GM23338 (cell line): ENCODE measurements around the gene VAMP3. TPM values are rescaled to one million over a fixed set of nuclear protein-coding genes. Genes with fewer than 3 reads are reported as not detected.

Source experiments
- ATAC-seq: fragments of 200-7000 bp; cut with Tn5 transposase; 3 replicates; pipeline ENCODE4 v1.9.1; 2020
- DNase-seq: peaks from one replicate; pipeline ENCODE4 v3.0.0-alpha.2; 2015; ENCODE audit warnings: low spot score
- H2AFZ ChIP-seq: fragments of 200-600 bp; sonication (generic); 2 replicates; pipeline ENCODE4 v1.8.0; 2016; ENCODE audit warnings: antibody characterized with exemption, mild to moderate bottlenecking, moderate library complexity
- H3F3A ChIP-seq: fragments of 200-600 bp; sonication (generic); replicated peaks from 2 replicates; pipeline ENCODE4 v1.8.0; 2017; ENCODE audit warnings: antibody characterized with exemption, mixed run types, low read depth
- H3K27ac ChIP-seq: fragments of 200-600 bp; sonication (generic); 2 replicates; pipeline ENCODE4 v1.6.1; 2016; ENCODE audit warnings: low read depth
- H3K27me3 ChIP-seq: fragments of 200-600 bp; sonication (generic); 2 replicates; pipeline ENCODE4 v1.8.0; 2016; ENCODE audit warnings: mild to moderate bottlenecking, mixed run types, moderate library complexity; ENCODE audit not compliant: insufficient read depth
- H3K36me3 ChIP-seq: fragments of 200-600 bp; sonication (generic); 2 replicates; pipeline ENCODE4 v1.8.0; 2016; ENCODE audit warnings: mild to moderate bottlenecking; ENCODE audit not compliant: insufficient read depth
- H3K4me1 ChIP-seq: fragments of 200-600 bp; sonication (generic); 2 replicates; pipeline ENCODE4 v1.8.0; 2016; ENCODE audit warnings: mild to moderate bottlenecking, moderate library complexity; ENCODE audit not compliant: insufficient read depth
- H3K4me2 ChIP-seq: fragments of 200-600 bp; sonication (generic); 2 replicates; pipeline ENCODE4 v1.7.1; 2017; ENCODE audit warnings: mixed run types
- H3K4me3 ChIP-seq: fragments of 200-600 bp; sonication (generic); 2 replicates; pipeline ENCODE4 v1.6.1; 2016; ENCODE audit warnings: mixed run types
- H3K79me2 ChIP-seq: fragments of 200-600 bp; sonication (generic); replicated peaks from 2 replicates; pipeline ENCODE4 v1.8.0; 2017; ENCODE audit warnings: mild to moderate bottlenecking; ENCODE audit not compliant: insufficient read depth
- H3K9me2 ChIP-seq: fragments of 200-600 bp; sonication (generic); 2 replicates; pipeline ENCODE4 v1.8.0; 2017; ENCODE audit not compliant: insufficient read depth
- H4K20me1 ChIP-seq: fragments of 200-600 bp; sonication (generic); replicated peaks from 2 replicates; pipeline ENCODE4 v1.8.0; 2017; ENCODE audit warnings: mild to moderate bottlenecking; ENCODE audit not compliant: insufficient read depth
- H3K27ac Mint-ChIP-seq: 2 replicates; pipeline ENCODE4 v1.8.0; 2020; ENCODE audit warnings: inconsistent platforms, mild to moderate bottlenecking, moderate library complexity, mixed read lengths
- H3K27me3 Mint-ChIP-seq: 3 replicates; pipeline ENCODE4 v1.8.0; 2022; ENCODE audit warnings: low read depth, mild to moderate bottlenecking, moderate library complexity, mixed read lengths, inconsistent platforms; ENCODE audit not compliant: insufficient read depth, poor library complexity
- H3K36me3 Mint-ChIP-seq: 3 replicates; pipeline ENCODE4 v1.8.0; 2021; ENCODE audit warnings: low read depth, mild to moderate bottlenecking, inconsistent platforms, moderate library complexity, mixed read lengths
- H3K4me1 Mint-ChIP-seq: 3 replicates; pipeline ENCODE4 v1.8.0; 2020; ENCODE audit warnings: mild to moderate bottlenecking, inconsistent platforms, mixed read lengths
- H3K4me3 Mint-ChIP-seq: 3 replicates; pipeline ENCODE4 v1.8.0; 2021; ENCODE audit warnings: moderate library complexity, mild to moderate bottlenecking, inconsistent platforms, mixed read lengths
- H3K9me3 Mint-ChIP-seq: 3 replicates; pipeline ENCODE4 v1.8.0; 2020; ENCODE audit warnings: moderate library complexity, mild to moderate bottlenecking, inconsistent platforms, mixed read lengths
- CREB1 ChIP-seq: fragments of 250-450 bp; sonication (Bioruptor Pico); IDR thresholded peaks from 2 replicates; pipeline ENCODE4 v1.5.0; 2020; ENCODE audit warnings: low read depth, mild to moderate bottlenecking, moderate library complexity
- EZH2 ChIP-seq: fragments of 200-600 bp; sonication (generic); IDR thresholded peaks from one replicate; pipeline ENCODE4 v1.8.0; 2017; ENCODE audit warnings: antibody characterized with exemption, mild to moderate bottlenecking, low read depth; ENCODE audit not compliant: unreplicated experiment
- EZH2phosphoT487 ChIP-seq: fragments of 200-600 bp; sonication (generic); IDR thresholded peaks from one replicate; pipeline ENCODE4 v1.8.1; 2018; ENCODE audit warnings: antibody characterized with exemption; ENCODE audit not compliant: unreplicated experiment
- JUNB ChIP-seq: IDR thresholded peaks from one replicate; pipeline ENCODE4 v1.6.1; 2016; ENCODE audit warnings: antibody characterized with exemption; ENCODE audit not compliant: unreplicated experiment
- NANOG ChIP-seq: IDR thresholded peaks from 2 replicates; pipeline ENCODE4 v1.6.1; 2016; ENCODE audit warnings: antibody characterized with exemption, borderline replicate concordance
- POLR2AphosphoS5 ChIP-seq: IDR thresholded peaks from 2 replicates; pipeline ENCODE4 v1.6.1; 2016; ENCODE audit warnings: antibody characterized with exemption, low read depth
- STAT1 ChIP-seq: IDR thresholded peaks from one replicate; pipeline ENCODE4 v1.6.1; 2016; ENCODE audit warnings: antibody characterized with exemption; ENCODE audit not compliant: unreplicated experiment
- ZNF114 ChIP-seq: fragments of 250-450 bp; sonication (Bioruptor Pico); IDR thresholded peaks from 2 replicates; pipeline ENCODE4 v1.5.0; 2020; ENCODE audit warnings: mild to moderate bottlenecking, moderate library complexity
- ZNF331 ChIP-seq: fragments of 250-450 bp; sonication (Bioruptor Pico); IDR thresholded peaks from 2 replicates; pipeline ENCODE4 v1.5.0; 2020; ENCODE audit warnings: low read depth, mild to moderate bottlenecking, moderate library complexity
- polyA plus RNA-seq: library from polyadenylated mRNA; unstranded; fragments of >200 nt; fragmentation: Nextera tagmentation; extraction: Ambion mirVana; gene quantifications from 2 replicates; pipeline ENCODE4 v1.2.1, GENCODE V29; 2016
- total RNA-seq: library from RNA; depleted of rRNA; stranded (reverse); fragments of >200 nt; shearing (Covaris generic); gene quantifications from 2 replicates; pipeline ENCODE4 v1.2.3, GENCODE V29; 2014
- TF ChIP-seq, protein P1 (sequence below): IDR thresholded peaks from one replicate; pipeline ENCODE4 v1.6.1; 2018; ENCODE audit warnings: antibody characterized with exemption; ENCODE audit not compliant: unreplicated experiment
- TF ChIP-seq, protein P2 (sequence below): fragments of 250-450 bp; sonication (Bioruptor Pico); IDR thresholded peaks from 2 replicates; pipeline ENCODE4 v1.5.0; 2020; ENCODE audit warnings: mild to moderate bottlenecking, moderate library complexity
- TF ChIP-seq, protein P3 (sequence below), 2 experiments: fragments of 200-600 bp in 1 of 2; sonication (generic) in 1 of 2; conservative IDR thresholded peaks; 2 replicates each; pipeline versions ENCODE4 v1.5.1 to v1.6.1; 2016 to 2017; ENCODE audit warnings: antibody characterized with exemption in 2 of 2, low read depth in 2 of 2, mild to moderate bottlenecking in 2 of 2, moderate library complexity in 1 of 2
- TF ChIP-seq, protein P4 (sequence below): IDR thresholded peaks from 2 replicates; pipeline ENCODE4 v1.6.1; 2016; ENCODE audit warnings: antibody characterized with exemption

VAMP3 gene
- total and polyA plus RNA-seq, 2 experiments from 2014 or later, result 16.3 to 43.0 TPM

DNA sequence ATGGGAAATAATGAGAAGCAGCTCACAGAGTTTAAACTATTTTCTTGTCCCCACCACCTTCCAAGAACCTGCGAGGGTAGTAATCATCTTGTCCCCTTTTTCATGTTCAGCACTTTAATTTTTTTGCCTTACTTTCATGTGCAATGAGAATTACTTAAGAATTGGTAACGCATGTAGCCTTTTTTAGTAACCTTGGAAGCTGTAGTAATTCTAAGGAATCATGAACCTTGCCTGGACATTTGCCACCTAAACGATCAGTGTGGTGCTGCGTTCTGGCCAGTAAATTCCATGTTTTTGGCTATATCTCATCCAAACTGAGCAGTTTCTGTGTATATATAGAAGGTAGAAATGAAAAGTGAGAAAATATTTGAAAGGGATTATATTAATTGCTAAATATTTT lies 3.9 kb upstream of the VAMP3 start:
- Histone ChIP-seq H3K4me2 (no peak overlapping the region), H4K20me1 (peaks cover 6% of the 10 kb centered on the region; the same call in 1 of the 2 replicates), H3K79me2 (peaks cover 7% of the 10 kb centered on the region), H3K4me1 (peaks cover 4% of the 10 kb centered on the region), H3K36me3 (no peaks in the 10 kb centered on the region), H3K27me3 (no peaks in the 10 kb centered on the region), H3K27ac (no peak overlapping the region), H2AFZ (no peak overlapping the region), H3K9me2 (no peaks in the 10 kb centered on the region), H3F3A (no peaks in the 10 kb centered on the region), H3K4me3 (no peak overlapping the region)
- Mint-ChIP-seq H3K9me3 (no peaks in the 10 kb centered on the region), H3K27ac (no peak overlapping the region), H3K36me3 (no peaks in the 10 kb centered on the region), H3K4me3 (no peak overlapping the region), H3K27me3 (peaks cover 2% of the 10 kb centered on the region), H3K4me1 (peaks cover 6% of the 10 kb centered on the region; the same call in 2 of the 3 replicates)
- ATAC-seq (no peak), DNase-seq (no peak)
- TF ChIP-seq EZH2 (no peak), JUNB (no peak), ZNF114 (no peak), CREB1 (CRISPR knock-in tag) (no peak), ZNF331 (CRISPR knock-in tag) (no peak), NANOG (no peak), STAT1 (no peak), POLR2AphosphoS5 (no peak), EZH2phosphoT487 (no peak)
- TF ChIP-seq, protein P1, sequence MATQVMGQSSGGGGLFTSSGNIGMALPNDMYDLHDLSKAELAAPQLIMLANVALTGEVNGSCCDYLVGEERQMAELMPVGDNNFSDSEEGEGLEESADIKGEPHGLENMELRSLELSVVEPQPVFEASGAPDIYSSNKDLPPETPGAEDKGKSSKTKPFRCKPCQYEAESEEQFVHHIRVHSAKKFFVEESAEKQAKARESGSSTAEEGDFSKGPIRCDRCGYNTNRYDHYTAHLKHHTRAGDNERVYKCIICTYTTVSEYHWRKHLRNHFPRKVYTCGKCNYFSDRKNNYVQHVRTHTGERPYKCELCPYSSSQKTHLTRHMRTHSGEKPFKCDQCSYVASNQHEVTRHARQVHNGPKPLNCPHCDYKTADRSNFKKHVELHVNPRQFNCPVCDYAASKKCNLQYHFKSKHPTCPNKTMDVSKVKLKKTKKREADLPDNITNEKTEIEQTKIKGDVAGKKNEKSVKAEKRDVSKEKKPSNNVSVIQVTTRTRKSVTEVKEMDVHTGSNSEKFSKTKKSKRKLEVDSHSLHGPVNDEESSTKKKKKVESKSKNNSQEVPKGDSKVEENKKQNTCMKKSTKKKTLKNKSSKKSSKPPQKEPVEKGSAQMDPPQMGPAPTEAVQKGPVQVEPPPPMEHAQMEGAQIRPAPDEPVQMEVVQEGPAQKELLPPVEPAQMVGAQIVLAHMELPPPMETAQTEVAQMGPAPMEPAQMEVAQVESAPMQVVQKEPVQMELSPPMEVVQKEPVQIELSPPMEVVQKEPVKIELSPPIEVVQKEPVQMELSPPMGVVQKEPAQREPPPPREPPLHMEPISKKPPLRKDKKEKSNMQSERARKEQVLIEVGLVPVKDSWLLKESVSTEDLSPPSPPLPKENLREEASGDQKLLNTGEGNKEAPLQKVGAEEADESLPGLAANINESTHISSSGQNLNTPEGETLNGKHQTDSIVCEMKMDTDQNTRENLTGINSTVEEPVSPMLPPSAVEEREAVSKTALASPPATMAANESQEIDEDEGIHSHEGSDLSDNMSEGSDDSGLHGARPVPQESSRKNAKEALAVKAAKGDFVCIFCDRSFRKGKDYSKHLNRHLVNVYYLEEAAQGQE, result no peak
- TF ChIP-seq, protein P2, sequence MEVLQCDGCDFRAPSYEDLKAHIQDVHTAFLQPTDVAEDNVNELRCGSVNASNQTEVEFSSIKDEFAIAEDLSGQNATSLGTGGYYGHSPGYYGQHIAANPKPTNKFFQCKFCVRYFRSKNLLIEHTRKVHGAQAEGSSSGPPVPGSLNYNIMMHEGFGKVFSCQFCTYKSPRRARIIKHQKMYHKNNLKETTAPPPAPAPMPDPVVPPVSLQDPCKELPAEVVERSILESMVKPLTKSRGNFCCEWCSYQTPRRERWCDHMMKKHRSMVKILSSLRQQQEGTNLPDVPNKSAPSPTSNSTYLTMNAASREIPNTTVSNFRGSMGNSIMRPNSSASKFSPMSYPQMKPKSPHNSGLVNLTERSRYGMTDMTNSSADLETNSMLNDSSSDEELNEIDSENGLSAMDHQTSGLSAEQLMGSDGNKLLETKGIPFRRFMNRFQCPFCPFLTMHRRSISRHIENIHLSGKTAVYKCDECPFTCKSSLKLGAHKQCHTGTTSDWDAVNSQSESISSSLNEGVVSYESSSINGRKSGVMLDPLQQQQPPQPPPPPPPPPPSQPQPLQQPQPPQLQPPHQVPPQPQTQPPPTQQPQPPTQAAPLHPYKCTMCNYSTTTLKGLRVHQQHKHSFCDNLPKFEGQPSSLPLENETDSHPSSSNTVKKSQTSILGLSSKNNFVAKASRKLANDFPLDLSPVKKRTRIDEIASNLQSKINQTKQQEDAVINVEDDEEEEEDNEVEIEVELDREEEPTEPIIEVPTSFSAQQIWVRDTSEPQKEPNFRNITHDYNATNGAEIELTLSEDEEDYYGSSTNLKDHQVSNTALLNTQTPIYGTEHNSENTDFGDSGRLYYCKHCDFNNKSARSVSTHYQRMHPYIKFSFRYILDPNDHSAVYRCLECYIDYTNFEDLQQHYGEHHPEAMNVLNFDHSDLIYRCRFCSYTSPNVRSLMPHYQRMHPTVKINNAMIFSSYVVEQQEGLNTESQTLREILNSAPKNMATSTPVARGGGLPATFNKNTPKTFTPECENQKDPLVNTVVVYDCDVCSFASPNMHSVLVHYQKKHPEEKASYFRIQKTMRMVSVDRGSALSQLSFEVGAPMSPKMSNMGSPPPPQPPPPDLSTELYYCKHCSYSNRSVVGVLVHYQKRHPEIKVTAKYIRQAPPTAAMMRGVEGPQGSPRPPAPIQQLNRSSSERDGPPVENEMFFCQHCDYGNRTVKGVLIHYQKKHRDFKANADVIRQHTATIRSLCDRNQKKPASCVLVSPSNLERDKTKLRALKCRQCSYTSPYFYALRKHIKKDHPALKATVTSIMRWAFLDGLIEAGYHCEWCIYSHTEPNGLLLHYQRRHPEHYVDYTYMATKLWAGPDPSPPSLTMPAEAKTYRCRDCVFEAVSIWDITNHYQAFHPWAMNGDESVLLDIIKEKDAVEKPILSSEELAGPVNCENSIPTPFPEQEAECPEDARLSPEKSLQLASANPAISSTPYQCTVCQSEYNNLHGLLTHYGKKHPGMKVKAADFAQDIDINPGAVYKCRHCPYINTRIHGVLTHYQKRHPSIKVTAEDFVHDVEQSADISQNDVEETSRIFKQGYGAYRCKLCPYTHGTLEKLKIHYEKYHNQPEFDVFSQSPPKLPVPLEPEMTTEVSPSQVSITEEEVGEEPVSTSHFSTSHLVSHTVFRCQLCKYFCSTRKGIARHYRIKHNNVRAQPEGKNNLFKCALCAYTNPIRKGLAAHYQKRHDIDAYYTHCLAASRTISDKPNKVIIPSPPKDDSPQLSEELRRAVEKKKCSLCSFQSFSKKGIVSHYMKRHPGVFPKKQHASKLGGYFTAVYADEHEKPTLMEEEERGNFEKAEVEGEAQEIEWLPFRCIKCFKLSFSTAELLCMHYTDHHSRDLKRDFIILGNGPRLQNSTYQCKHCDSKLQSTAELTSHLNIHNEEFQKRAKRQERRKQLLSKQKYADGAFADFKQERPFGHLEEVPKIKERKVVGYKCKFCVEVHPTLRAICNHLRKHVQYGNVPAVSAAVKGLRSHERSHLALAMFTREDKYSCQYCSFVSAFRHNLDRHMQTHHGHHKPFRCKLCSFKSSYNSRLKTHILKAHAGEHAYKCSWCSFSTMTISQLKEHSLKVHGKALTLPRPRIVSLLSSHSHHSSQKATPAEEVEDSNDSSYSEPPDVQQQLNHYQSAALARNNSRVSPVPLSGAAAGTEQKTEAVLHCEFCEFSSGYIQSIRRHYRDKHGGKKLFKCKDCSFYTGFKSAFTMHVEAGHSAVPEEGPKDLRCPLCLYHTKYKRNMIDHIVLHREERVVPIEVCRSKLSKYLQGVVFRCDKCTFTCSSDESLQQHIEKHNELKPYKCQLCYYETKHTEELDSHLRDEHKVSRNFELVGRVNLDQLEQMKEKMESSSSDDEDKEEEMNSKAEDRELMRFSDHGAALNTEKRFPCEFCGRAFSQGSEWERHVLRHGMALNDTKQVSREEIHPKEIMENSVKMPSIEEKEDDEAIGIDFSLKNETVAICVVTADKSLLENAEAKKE (CRISPR knock-in tag), result no peak
- TF ChIP-seq, protein P3, sequence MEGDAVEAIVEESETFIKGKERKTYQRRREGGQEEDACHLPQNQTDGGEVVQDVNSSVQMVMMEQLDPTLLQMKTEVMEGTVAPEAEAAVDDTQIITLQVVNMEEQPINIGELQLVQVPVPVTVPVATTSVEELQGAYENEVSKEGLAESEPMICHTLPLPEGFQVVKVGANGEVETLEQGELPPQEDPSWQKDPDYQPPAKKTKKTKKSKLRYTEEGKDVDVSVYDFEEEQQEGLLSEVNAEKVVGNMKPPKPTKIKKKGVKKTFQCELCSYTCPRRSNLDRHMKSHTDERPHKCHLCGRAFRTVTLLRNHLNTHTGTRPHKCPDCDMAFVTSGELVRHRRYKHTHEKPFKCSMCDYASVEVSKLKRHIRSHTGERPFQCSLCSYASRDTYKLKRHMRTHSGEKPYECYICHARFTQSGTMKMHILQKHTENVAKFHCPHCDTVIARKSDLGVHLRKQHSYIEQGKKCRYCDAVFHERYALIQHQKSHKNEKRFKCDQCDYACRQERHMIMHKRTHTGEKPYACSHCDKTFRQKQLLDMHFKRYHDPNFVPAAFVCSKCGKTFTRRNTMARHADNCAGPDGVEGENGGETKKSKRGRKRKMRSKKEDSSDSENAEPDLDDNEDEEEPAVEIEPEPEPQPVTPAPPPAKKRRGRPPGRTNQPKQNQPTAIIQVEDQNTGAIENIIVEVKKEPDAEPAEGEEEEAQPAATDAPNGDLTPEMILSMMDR (conservative IDR thresholded peaks at IDR 0.05; ENCODE audit: low read depth in 2 of 2), result no peak
- TF ChIP-seq, protein P4, sequence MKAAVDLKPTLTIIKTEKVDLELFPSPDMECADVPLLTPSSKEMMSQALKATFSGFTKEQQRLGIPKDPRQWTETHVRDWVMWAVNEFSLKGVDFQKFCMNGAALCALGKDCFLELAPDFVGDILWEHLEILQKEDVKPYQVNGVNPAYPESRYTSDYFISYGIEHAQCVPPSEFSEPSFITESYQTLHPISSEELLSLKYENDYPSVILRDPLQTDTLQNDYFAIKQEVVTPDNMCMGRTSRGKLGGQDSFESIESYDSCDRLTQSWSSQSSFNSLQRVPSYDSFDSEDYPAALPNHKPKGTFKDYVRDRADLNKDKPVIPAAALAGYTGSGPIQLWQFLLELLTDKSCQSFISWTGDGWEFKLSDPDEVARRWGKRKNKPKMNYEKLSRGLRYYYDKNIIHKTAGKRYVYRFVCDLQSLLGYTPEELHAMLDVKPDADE, result no peak
